ENCODE measurements around the gene MPEG1.

GRCh38 chr11:59187587-59187986 lies 25.1 kb downstream of the MPEG1 start:
- TF ChIP-seq EZH2phosphoT487 (IDR thresholded peaks at IDR 0.05; ENCODE audit: borderline replicate concordance, low read length), result no peak
- TF ChIP-seq, protein P1, sequence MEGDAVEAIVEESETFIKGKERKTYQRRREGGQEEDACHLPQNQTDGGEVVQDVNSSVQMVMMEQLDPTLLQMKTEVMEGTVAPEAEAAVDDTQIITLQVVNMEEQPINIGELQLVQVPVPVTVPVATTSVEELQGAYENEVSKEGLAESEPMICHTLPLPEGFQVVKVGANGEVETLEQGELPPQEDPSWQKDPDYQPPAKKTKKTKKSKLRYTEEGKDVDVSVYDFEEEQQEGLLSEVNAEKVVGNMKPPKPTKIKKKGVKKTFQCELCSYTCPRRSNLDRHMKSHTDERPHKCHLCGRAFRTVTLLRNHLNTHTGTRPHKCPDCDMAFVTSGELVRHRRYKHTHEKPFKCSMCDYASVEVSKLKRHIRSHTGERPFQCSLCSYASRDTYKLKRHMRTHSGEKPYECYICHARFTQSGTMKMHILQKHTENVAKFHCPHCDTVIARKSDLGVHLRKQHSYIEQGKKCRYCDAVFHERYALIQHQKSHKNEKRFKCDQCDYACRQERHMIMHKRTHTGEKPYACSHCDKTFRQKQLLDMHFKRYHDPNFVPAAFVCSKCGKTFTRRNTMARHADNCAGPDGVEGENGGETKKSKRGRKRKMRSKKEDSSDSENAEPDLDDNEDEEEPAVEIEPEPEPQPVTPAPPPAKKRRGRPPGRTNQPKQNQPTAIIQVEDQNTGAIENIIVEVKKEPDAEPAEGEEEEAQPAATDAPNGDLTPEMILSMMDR (conservative IDR thresholded peaks at IDR 0.05; ENCODE audit: low read depth, low read length), result no peak

Data from PC-3 (cell line).